SK-N-SH (cell line): ENCODE measurements around the gene SNCAIP. TPM values are rescaled to one million over a fixed set of nuclear protein-coding genes. Genes with fewer than 3 reads are reported as not detected.

Source experiments
- CTCF ChIA-PET: fragments of 300-600, 350-600 bp; formaldehyde crosslinking; extraction: SDS; loops from one replicate; lab custom pipeline; 2021; lab: Yijun Ruan, JAX
- POLR2A ChIA-PET: fragments of 350-600 bp; sonication (Branson Sonifier 250); formaldehyde crosslinking; extraction: SDS; loops from one replicate; lab custom pipeline; 2020; ENCODE audit warnings: antibody characterized with exemption, inconsistent platforms; lab: Yijun Ruan, JAX
- DNase-seq: peaks from one replicate; pipeline ENCODE4 v3.0.0; 2012
- H2AFZ ChIP-seq: fragments of 200-600 bp; sonication (generic); 2 replicates; pipeline ENCODE4 v1.8.1; 2016; ENCODE audit warnings: antibody characterized with exemption, mild to moderate bottlenecking, low read depth
- H3F3A ChIP-seq: fragments of 200-600 bp; sonication (generic); replicated peaks from 2 replicates; pipeline ENCODE3; 2016; ENCODE audit warnings: antibody characterized with exemption, mild to moderate bottlenecking; ENCODE audit not compliant: insufficient read depth
- H3K27ac ChIP-seq, 2 experiments: fragments of 200-500 bp in 1 of 2; fragments of 200-600 bp in 1 of 2; sonication (Bioruptor generic) in 1 of 2; sonication (generic), shearing (Covaris generic) in 1 of 2; 2 replicates each; pipeline versions ENCODE4 v1.5.1 to v1.6.1; 2014 to 2016; ENCODE audit warnings: low read depth in 2 of 2, inconsistent platforms in 1 of 2, low read length in 1 of 2, mild to moderate bottlenecking in 1 of 2, mixed read lengths in 1 of 2
- H3K27me3 ChIP-seq: fragments of 200-600 bp; sonication (generic), shearing (Covaris generic); 2 replicates; pipeline ENCODE4 v1.6.1; 2016; ENCODE audit warnings: mixed run types; ENCODE audit not compliant: insufficient read depth
- H3K36me3 ChIP-seq, 2 experiments: fragments of 200-500 bp in 1 of 2; fragments of 200-600 bp in 1 of 2; sonication (Bioruptor generic) in 1 of 2; sonication (generic) in 1 of 2; replicated peaks in 1 of 2; 2 replicates each; pipeline versions ENCODE3 to v1.5.1; 2014 to 2016; ENCODE audit warnings: low read length in 1 of 2, mild to moderate bottlenecking in 1 of 2; ENCODE audit not compliant: insufficient read depth in 2 of 2, control insufficient read depth in 1 of 2
- H3K4me1 ChIP-seq, 2 experiments: fragments of 200-500 bp in 1 of 2; fragments of 200-600 bp in 1 of 2; sonication (Bioruptor generic) in 1 of 2; sonication (generic), shearing (Covaris generic) in 1 of 2; 2 replicates each; pipeline versions ENCODE4 v1.5.1 to v1.6.1; 2014 to 2016; ENCODE audit warnings: low read depth in 1 of 2, low read length in 1 of 2, mixed run types in 1 of 2; ENCODE audit not compliant: insufficient read depth in 2 of 2, control insufficient read depth in 1 of 2
- H3K4me2 ChIP-seq: fragments of 200-600 bp; sonication (generic), shearing (Covaris generic); 2 replicates; pipeline ENCODE4 v1.6.1; 2017; ENCODE audit warnings: mixed run types
- H3K4me3 ChIP-seq, 2 experiments: fragments of 200-500 bp in 1 of 2; fragments of 200-600 bp in 1 of 2; sonication (Bioruptor generic) in 1 of 2; sonication (generic), shearing (Covaris generic) in 1 of 2; 2 replicates each; pipeline versions ENCODE4 v1.5.1 to v1.8.1; 2014 to 2016; ENCODE audit warnings: low read depth in 2 of 2, inconsistent platforms in 1 of 2, low read length in 1 of 2, mild to moderate bottlenecking in 1 of 2, mixed read lengths in 1 of 2, moderate library complexity in 1 of 2
- H3K79me2 ChIP-seq: fragments of 200-600 bp; sonication (generic); 2 replicates; pipeline ENCODE4 v1.8.1; 2017; ENCODE audit warnings: mild to moderate bottlenecking; ENCODE audit not compliant: insufficient read depth
- H3K9ac ChIP-seq: fragments of 200-600 bp; sonication (generic); 2 replicates; pipeline ENCODE4 v1.6.1; 2017; ENCODE audit warnings: mixed run types
- H3K9me2 ChIP-seq: fragments of 200-600 bp; sonication (generic); 2 replicates; pipeline ENCODE4 v1.6.1; 2017; ENCODE audit warnings: mixed run types
- H3K9me3 ChIP-seq: fragments of 200-600 bp; sonication (generic); 2 replicates; pipeline ENCODE4 v1.6.1; 2017; ENCODE audit warnings: mixed run types, mild to moderate bottlenecking, moderate library complexity
- H4K20me1 ChIP-seq: fragments of 200-600 bp; sonication (generic); 2 replicates; pipeline ENCODE4 v1.6.1; 2017; ENCODE audit warnings: mild to moderate bottlenecking, mixed run types; ENCODE audit not compliant: insufficient read depth
- CHD2 ChIP-seq: fragments of 150-350 bp; IDR thresholded peaks from 2 replicates; pipeline ENCODE4 v1.6.1; 2018; ENCODE audit warnings: low read length; ENCODE audit not compliant: partially characterized antibody
- CTCF ChIP-seq: fragments of 200-600 bp; sonication (generic); IDR thresholded peaks from 2 replicates; pipeline ENCODE4 v1.6.1; 2017; ENCODE audit warnings: antibody characterized with exemption, mild to moderate bottlenecking, moderate library complexity
- EZH2phosphoT487 ChIP-seq: fragments of 200-600 bp; sonication (generic); IDR thresholded peaks from 2 replicates; pipeline ENCODE4 v1.6.1; 2017; ENCODE audit warnings: low read depth, mixed run types, mild to moderate bottlenecking, antibody characterized with exemption, moderate library complexity, borderline replicate concordance
- FOSL2 ChIP-seq: IDR thresholded peaks from 2 replicates; pipeline ENCODE4 v1.4.0; 2012; ENCODE audit warnings: low read depth, mild to moderate bottlenecking, moderate library complexity, borderline replicate concordance
- IRF3 ChIP-seq: fragments of 150-350 bp; IDR thresholded peaks from 2 replicates; pipeline ENCODE4 v1.6.1; 2016; ENCODE audit warnings: mild to moderate bottlenecking, low read depth, low read length
- MAX ChIP-seq: IDR thresholded peaks from 2 replicates; pipeline ENCODE4 v1.4.0; 2012; ENCODE audit warnings: low read depth
- MEF2A ChIP-seq: IDR thresholded peaks from 2 replicates; pipeline ENCODE4 v1.4.0; 2012; ENCODE audit warnings: low read depth, borderline replicate concordance
- MXI1 ChIP-seq: IDR thresholded peaks from 2 replicates; pipeline ENCODE4 v1.6.1; 2012; ENCODE audit warnings: mild to moderate bottlenecking, low read depth, low read length, improper control_type of control experiment
- NFIC ChIP-seq: IDR thresholded peaks from 2 replicates; pipeline ENCODE4 v1.4.0; 2012; ENCODE audit warnings: borderline replicate concordance
- RAD21 ChIP-seq: IDR thresholded peaks from 2 replicates; pipeline ENCODE4 v1.6.1; 2012; ENCODE audit warnings: mild to moderate bottlenecking, low read length
- RCOR1 ChIP-seq: fragments of 150-350 bp; IDR thresholded peaks from 2 replicates; pipeline ENCODE4 v1.6.1; 2017; ENCODE audit warnings: antibody characterized with exemption, low read length
- REST ChIP-seq: IDR thresholded peaks from 2 replicates; pipeline ENCODE4 v1.6.1; 2012; ENCODE audit warnings: mild to moderate bottlenecking, low read depth, low read length, moderate library complexity
- RXRA ChIP-seq: IDR thresholded peaks from 2 replicates; pipeline ENCODE4 v1.4.0; 2012; ENCODE audit warnings: low read depth, mild to moderate bottlenecking, borderline replicate concordance
- TAF1 ChIP-seq: IDR thresholded peaks from 2 replicates; pipeline ENCODE4 v1.6.1; 2012; ENCODE audit warnings: low read depth, mild to moderate bottlenecking, low read length, moderate library complexity, borderline replicate concordance
- TEAD4 ChIP-seq: IDR thresholded peaks from 2 replicates; pipeline ENCODE4 v1.4.0; 2012; ENCODE audit warnings: mild to moderate bottlenecking, borderline replicate concordance; ENCODE audit not compliant: insufficient read depth
- USF2 ChIP-seq: fragments of 150-350 bp; IDR thresholded peaks from 2 replicates; pipeline ENCODE4 v1.6.1; 2017; ENCODE audit warnings: antibody characterized with exemption, low read length, low read depth, borderline replicate concordance
- YY1 ChIP-seq: IDR thresholded peaks from 2 replicates; pipeline ENCODE4 v1.4.0; 2012; ENCODE audit warnings: low read depth, mild to moderate bottlenecking
- WGBS: methylation state at CpG from one replicate; pipeline ENCODE4 v1.1.6; 2017; ENCODE audit warnings: low lambda C conversion rate; 5-methylcytosine and 5-hydroxymethylcytosine counted together
- polyA plus RNA-seq, 3 experiments: library from polyadenylated mRNA; depleted of rRNA; stranded (reverse); fragments of >200 nt; gene quantifications; 2 replicates each; pipeline ENCODE4 v1.2.3, GENCODE V29; 2012

Gene SNCAIP
- polyA plus RNA-seq, 1 of the 3 experiments (the other 2 are of a cell fraction) = not detected

- TF ChIP-seq CHD2 (no peak), MEF2A (no peak), RCOR1 (no peak)
These were observed 103.7 kb downstream of the SNCAIP start (continued) for GRCh38 chr5:122415801-122416120.

GRCh38 chr5:122419142-122419894, 107.3 kb downstream of the SNCAIP start:
- ChIA-PET CTCF (interaction anchor here (0.9 to 3.1 kb wide), 3 partner anchors 33 to 225 kb away, joined by 3 to 17 read pairs (median 3); no protein-coding TSS in a partner anchor), POLR2A (no interaction called here)

More at GRCh38 chr5:122419142-122419894, 107.3 kb downstream of the SNCAIP start:
- no peak overlapping the region for H2AFZ ChIP-seq
- H3K4me3 ChIP-seq = no peak overlapping the region
- no peaks in the 10 kb centered on the region for H3F3A ChIP-seq
- TF ChIP-seq NFIC (no peak), MAX (no peak), TAF1 (no peak), MXI1 (no peak), CTCF (no peak), USF2 (no peak), RXRA (no peak), EZH2phosphoT487 (no peak), REST (no peak), FOSL2 (no peak), YY1 (no peak), RCOR1 (no peak), IRF3 (no peak), TEAD4 (no peak), RAD21 (no peak)
- TF ChIP-seq, all 33 proteins: peak for 0
- peaks cover 0 to 10% of the 10 kb centered on the region in 2 experiments; a peak in 1 of 4 replicates for H3K4me1 ChIP-seq
- no peak for DNase-seq
- WGBS = 55% methylated on average over 3 of the region's 3 CpGs
- no peaks in the 10 kb centered on the region for H3K27me3 ChIP-seq
- H3K4me2 ChIP-seq = no peak overlapping the region
- H3K9me3 ChIP-seq = no peaks in the 10 kb centered on the region
- no peaks in the 10 kb centered on the region for H4K20me1 ChIP-seq
- no peak overlapping the region for H3K9ac ChIP-seq
- no peaks in the 10 kb centered on the region for H3K79me2 ChIP-seq
- H3K9me2 ChIP-seq = no peaks in the 10 kb centered on the region
- H3K27ac ChIP-seq = no peak overlapping the region
- no peaks in the 10 kb centered on the region for H3K36me3 ChIP-seq
